A673 (cell line): ENCODE measurements around the gene SMIM24.

ENCODE experiments used
- EZH2 ChIP-seq: fragments of 200-600 bp; sonication (generic); IDR thresholded peaks from 2 replicates; pipeline ENCODE4 v1.6.1; 2017; ENCODE audit warnings: borderline replicate concordance, low read depth, mild to moderate bottlenecking, mixed read lengths, antibody characterized with exemption, low read length; ENCODE audit not compliant: poor library complexity, severe bottlenecking
- TF ChIP-seq, protein P1 (sequence below): fragments of 300-800, 200-600 bp; sonication (generic); conservative IDR thresholded peaks from 2 replicates; pipeline ENCODE4 v1.5.1; 2017; ENCODE audit warnings: low read depth, mild to moderate bottlenecking, antibody characterized with exemption, low read length, moderate library complexity, mixed read lengths

DNA sequence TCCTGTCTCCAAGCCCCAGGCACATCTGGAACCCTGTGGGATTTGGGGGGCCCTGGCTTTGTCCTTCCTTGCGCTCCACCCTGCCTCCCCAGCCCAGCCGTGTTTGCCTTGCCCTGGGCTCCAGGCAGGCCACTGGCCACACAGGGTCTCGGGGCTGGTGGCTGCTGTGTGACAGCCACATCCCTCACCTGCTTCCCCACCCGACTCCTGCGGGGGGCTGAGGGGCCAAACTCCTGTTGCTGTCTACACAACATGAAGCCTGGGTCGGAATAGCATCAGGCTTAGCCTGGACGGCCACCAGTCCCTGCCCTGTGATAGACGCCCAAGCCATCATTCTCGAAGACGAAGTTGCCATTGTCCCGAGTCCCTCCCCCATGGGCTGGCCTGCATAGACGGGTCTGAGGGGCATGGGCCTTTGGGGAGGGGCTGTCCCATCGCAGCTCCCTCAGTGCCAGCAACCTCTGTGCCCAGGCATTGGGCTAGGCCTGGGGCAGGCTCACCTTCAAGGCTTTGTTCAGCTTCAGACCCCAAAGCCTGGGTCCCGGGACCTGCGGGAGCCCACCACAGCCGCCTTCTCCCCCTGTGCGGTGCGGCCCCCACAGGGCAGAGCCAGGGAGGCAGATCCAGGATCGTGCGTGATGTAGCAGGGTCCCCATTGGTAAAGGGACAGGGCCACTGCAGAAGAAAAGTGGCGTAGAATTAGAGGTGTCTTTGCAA lies 43.2 kb upstream of the SMIM24 start:
- TF ChIP-seq, protein P1, sequence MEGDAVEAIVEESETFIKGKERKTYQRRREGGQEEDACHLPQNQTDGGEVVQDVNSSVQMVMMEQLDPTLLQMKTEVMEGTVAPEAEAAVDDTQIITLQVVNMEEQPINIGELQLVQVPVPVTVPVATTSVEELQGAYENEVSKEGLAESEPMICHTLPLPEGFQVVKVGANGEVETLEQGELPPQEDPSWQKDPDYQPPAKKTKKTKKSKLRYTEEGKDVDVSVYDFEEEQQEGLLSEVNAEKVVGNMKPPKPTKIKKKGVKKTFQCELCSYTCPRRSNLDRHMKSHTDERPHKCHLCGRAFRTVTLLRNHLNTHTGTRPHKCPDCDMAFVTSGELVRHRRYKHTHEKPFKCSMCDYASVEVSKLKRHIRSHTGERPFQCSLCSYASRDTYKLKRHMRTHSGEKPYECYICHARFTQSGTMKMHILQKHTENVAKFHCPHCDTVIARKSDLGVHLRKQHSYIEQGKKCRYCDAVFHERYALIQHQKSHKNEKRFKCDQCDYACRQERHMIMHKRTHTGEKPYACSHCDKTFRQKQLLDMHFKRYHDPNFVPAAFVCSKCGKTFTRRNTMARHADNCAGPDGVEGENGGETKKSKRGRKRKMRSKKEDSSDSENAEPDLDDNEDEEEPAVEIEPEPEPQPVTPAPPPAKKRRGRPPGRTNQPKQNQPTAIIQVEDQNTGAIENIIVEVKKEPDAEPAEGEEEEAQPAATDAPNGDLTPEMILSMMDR, result no peak
- TF ChIP-seq EZH2, result no peak
